GM19328 (cell line): Measurements from ENCODE around the gene DUSP7.
"Not testable (repeated sequence)": the region's sequence is repeated elsewhere in the genome, so short reads cannot be mapped to it uniquely, and the experiment has no call there.

Source experiments
- ATAC-seq: cut with Tn5 transposase; IDR thresholded peaks from one replicate; pipeline ENCODE4 v1.9.1; 2021; ENCODE audit warnings: mild to moderate bottlenecking, moderate library complexity; ENCODE audit not compliant: unreplicated experiment

The DUSP7 gene

DNA sequence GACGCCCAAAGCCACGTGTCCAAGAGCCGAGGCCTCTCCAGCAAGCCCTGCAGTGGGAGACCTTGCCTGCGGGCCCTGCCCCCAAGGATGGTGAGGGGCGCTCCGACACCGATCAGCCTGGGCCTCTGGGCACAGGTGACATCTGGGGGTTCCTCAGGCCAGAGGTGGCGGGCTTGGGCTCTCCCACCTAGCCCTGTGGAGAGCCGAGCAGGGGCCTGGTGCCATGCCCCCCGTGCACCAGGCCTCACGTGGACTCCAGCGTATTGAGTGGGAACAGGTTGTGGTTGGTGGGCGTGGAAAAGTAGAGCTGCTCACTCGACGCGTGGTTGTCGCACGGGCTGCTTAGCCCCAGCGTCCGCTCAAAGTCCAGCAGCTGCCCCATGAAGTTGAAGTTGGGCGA lies 5.8 kb downstream of the DUSP7 start:
- no peak for ATAC-seq

DNA sequence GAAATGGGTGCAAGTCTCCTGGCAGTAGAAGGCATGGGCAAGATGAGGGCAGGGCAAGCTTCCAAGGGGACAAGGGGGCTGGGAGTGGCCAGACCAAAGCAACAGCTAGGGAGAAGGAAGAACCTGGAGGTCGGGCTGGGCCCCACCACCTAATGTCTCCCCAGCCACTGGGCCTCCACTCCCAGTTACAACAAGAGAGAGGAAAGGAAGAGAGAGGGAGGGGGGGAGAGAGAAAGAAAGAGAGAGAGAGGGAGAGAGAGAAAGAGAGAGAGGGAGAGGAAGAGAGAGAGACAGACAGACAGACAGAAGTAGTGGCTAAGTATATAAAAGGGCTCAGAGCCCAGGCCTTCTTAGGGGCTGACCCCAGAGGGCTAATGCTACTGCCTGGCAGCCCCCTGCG lies 6.9 kb downstream of the DUSP7 start:
- no peak for ATAC-seq

DNA sequence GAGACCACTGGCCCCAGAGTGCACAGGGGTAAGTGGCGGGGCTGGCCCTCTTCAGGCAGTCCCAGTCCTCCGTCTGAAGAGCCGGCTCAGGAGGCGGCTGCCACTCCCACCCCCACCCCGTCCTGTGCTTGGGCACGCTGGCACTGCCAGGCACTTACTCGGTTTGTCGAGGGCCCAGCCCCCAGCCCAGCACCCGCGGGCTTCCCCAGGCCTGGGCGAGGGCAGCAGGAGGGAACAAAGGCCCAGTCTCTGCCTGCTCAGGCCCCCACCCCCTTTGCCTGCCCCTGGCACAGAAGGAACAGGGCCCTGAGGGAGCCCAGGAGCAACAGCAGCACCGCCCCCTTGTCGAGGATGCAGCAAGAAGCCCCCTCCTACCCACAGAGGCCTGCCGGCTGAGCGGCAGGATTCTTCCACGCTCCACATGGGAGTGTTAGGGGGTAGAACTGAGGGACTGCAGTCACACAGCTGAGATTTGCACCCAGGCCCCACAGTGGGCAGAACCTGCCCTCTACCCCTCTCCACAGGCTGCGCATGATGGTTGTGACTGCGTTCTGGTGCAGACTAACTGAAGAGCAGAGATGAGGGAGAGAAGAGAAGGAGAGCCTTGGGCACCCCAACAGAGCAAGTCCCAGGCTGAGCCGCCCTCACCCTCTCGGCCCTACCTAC lies 8.9 kb downstream of the DUSP7 start:
- ATAC-seq = no peak

DNA sequence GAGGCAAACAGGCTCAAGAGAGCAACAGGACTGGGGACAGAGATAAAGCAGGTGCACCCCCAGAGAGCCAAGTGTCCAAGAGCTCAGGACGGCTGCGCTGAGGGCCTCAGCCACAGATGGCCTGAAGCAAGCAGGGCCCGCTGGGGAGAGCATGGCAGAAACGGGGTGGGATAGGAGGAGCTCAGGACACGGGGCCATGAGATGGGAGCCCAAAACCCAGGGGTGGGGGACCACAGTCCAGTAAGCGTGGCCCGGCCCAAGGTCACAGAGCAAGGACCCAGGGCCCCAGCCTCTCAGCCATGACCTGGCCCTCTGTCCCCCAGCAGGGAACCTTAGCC lies 9.5 kb downstream of the DUSP7 start:
- ATAC-seq = no peak

DNA sequence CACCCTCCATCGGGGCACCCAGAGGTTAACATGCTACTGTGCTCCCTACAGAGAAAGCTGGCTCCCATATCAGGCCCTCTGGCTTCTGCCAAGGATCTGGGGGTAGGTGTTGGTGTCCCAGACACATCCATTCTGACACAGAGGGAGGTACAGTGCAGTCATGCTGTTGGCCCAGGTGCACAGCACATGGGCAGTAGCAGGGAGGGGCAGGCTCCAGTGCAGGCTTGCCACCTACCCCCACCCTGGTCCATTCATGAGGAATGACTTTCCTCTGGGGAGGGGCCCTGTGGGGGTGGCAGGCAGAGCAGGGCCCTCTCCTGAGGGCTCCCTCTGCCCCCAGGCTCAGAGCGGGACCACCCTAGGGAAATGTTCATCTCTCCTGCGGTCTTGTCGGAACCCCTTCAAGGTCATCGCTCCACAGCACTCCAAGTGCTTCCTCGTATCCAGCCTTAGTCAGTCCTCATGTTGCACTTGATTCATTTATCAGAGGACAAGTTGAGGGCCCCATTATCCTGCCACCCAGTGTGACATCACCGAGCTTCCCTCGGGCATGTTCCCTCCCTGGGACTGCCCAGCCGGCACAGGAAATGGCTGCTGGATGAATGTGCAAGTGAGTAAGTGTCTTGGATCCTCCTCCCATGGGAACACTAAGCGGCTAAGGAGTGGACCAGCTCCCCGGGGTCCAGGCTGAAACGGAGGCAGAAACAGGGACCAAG lies 10.0 kb downstream of the DUSP7 start:
- ATAC-seq = no peak

DNA sequence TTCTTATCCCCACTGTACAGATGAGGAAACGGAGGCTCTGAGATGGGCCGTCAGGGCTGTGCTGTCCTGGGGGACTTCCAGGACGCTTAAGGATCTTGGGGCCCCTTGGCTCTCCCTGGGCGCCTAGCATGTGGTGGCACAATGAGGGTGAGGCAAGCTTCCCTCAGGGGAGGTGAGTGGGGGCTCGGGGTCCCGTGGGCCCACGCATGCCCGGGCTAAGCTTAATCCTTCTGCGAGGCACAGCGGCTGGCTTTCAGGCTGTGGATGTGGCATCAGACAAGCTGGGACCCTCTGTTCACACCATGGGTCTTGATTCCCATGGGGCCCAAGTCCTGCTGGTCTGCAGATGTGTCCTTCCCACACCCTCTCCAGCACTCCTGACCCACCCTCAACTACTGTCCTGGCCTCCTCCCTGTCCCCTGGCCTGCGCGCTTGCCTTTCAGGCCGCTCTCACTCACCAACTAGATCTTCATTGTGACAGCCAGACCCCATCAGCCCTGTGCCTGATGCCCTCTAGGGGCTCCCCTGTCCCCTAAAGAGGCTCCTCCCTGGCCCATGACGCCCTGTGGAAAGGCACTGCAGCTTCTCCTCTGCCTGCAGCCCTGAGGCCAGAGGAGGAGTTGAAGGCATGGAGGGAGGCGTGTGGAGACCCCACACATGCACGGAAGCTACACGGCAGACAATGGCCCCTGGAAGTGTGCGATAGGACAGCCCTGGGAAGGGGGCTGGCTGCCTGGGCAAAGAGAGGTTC lies 11.3 kb downstream of the DUSP7 start:
- no peak for ATAC-seq

DNA sequence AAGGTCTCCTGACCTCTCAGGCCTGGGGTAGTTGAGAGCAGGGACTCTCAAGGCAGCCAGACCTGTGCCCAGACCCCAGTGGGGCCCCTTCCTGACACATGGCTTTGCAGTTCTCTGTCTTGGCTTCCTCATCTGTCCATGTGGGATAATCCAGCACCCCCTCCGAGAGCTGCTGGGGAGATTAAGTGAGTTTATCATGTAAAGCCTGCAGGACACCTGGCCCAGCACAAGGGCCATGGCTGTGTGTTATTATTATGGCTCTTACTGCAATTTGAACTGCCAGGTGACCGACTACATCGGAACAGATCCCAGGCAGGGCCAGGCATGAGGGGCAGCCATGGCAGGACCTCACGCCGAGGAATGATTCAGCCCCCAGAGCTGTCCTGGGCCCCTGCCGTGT lies 12.6 kb downstream of the DUSP7 start:
- no peak for ATAC-seq

DNA sequence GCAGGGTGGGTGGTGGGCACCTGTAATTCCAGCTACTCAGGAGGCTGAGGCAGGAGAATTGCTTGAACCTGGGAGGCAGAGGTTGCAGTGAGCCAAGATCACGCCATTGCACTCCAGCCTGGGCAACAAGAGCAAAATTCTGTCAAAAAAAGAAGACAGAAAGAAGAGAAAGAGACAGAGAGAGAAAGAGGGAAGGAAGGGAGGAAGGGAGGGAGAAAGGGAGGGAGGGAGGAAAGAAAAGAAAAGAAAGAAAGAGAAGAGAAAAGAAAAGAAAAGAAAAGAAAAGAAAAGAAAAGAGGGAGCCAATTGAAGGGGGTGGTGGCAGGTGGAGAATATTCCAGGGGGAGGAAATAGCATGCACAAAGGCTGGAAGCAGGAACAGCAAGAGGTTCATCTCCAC lies 13.3 kb downstream of the DUSP7 start:
- not testable (repeated sequence) for ATAC-seq

DNA sequence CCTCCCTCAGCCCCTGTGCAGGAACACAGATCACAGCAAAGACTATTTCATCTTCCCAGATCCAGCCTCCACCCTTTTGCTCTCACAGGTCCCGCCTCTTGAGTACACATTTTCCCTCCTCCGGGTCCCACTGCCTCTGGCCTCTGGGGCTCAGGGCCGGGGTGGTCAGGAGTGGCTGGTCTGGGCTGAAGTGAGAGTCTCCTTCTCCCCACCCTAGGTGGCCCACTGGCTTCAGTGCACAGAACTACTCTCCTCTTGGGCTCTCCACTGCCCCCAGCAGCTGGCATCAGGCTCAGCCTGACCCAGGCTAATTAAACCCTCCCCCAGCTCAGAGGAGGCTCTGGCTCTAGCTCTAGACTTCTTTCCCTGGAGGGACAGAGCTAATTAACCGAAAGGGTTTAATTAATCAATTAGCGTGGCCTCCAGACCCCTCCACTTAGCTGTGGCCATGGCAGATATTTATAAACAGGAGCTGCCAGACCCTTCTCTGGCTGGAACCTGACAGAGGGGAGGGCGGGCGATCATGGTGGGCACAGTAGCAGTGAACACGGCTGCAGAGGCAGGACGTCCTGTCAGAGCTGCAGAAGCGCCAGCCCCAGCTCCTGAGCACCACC lies 15.1 kb downstream of the DUSP7 start:
- ATAC-seq = no peak

DNA sequence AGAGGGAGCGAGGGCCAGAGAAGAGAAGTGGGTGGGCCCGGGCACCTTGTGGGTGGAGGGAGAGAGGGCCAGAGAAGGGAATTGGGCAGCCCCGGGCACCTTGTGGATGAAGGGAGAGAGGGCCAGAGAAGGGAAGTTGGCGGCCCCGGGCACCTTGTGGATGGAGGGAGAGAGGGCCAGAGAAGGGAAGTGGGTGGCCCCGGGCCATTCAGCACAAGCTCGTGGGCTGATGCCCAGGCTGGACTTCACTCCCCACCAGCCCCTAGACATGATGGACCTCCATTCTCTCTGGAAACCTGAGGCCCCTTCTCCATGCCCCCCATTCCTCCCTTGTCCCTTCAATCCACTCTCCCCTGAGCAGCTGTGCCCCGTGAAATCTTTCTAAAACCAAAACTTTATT lies 15.8 kb downstream of the DUSP7 start:
- ATAC-seq = no peak

DNA sequence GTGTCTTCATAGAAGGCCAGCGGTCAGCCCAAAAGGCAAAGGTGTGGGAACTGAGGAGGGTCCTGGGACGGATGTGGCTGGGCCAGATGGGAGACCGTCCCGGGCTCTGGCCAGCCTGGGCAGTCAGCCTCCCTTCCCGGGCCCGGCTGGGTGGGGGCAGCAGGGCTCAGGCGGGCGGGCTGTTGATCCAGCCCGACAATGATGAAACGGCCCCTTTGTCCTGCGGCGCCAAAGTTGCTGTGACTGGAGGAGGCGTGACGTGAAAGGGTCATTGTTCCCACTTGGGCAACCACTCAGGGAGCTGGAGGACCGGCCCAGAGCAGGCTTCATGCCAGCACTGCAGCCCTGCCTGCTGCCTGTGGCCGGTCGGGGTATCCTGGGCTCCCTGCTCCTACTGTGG lies 16.5 kb downstream of the DUSP7 start:
- ATAC-seq = no peak

DNA sequence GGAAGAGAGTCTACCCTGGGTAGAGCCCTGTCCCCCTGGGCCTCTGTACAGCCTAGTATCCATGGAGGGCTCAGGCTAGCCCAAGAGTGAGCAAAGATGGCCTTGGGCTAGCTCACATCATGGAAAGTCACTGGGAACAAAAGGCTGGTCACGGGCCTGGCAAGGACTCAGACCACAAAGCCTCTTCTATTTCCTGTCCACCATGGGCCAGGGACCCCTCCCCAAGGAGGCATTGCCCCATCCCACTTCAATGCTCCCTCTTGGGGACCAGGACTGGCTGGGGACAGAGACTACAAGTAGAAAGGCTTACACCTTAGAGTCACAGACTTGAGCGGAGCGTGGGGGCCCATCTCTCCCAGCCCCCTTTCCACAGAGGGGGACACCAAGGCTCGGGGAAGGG lies 16.9 kb downstream of the DUSP7 start:
- no peak for ATAC-seq

DNA sequence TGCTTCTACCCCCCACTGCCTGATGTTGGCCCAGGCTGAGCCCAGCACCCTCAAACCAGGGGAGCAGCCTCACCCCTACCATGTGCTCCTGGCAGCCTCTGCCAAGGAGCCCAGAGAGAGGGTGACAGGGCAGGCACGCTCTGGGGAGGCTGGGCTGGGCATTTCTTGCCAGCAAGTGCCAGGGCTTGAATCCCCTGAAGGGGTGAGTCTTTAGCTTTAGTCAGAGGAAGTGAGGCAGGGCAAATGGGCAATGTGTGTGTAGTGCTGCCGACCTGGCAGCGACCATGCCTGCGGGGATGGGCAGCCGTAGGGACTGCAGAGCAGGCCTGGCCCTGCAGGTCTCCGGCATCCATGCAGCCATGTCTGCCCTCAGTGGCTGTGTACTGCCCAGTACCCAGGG lies 18.1 kb downstream of the DUSP7 start:
- ATAC-seq = no peak

DNA sequence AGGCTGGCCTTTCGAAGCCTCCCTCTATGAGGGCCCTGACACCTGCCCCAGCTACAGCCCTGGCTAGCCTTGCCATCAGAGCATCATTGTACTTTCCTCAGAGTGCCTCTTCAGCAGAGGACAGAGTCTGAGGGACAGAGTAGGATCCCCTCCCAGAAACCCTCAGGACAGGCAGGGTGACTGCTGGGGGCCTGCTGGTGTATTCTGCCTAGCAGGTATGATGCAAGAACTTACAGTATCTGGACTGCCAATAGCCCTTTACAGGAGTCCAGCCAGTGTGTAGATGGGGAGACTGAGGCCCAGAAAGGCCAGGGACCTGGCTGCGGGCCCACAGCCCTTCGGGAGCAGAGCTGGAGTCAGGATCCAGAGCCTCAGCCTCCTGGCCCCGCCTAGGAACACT lies 19.1 kb downstream of the DUSP7 start:
- no peak for ATAC-seq

DNA sequence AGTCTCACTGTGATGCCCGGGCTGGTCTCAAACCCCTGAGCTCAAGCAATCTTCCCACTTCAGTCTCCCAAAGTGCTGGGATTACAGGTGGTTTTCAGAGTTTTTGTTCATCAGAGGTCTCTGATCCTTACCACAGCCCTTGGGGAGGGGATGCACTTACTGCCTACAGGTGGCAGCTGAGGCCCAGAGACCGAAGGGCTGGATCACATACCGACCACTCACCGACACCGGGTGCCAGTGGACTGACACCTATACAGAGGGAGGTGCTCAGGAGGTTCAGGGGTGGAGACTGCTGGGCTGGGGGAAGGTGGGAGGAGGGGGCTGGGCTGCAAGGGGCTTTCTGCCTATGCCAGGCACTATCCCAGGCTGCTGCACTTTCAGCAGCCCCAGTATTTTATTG lies 19.5 kb downstream of the DUSP7 start:
- ATAC-seq = no peak

DNA sequence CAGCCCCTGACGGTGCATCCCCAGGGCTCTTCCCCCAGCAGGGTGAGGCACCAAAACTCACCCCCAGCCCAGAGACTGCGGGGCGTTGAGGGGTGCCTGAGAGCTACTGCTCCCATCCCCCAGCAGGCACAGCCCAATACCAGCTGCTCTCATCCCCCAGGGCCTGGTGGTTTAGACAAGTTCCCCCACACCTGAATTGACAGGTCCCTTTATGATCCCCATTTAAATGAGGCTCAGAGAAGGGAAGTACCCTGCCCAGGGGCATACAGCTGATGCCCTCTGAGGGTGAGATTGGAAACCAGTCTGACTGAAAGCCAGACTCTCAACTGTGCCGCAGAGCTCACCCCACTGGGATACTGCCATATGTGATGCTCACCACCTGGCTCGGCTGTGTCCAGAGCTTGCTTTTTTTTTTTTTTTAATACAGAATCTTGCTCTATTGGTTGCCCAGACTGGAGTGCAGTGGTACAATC lies 20.1 kb downstream of the DUSP7 start:
- ATAC-seq = no peak

DNA sequence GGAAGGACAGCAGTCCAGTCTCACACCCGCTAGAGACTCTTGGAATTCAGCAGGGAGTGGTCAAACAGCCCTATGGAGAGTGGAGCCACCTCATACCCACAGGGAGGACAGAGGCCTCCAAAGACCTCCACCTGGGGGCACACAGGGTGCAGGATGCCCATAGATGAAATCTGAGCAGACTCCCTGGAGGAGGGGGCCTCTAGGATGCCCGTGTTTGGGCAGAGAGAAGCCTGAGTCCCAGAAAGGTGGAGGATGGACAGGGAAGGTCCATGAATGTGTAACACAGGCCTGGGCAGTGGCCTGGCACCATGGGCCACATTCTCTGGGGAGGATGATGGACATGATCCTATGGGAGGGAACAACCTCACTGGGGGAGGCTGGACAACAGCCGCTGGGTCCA lies 21.7 kb downstream of the DUSP7 start:
- ATAC-seq = no peak

DNA sequence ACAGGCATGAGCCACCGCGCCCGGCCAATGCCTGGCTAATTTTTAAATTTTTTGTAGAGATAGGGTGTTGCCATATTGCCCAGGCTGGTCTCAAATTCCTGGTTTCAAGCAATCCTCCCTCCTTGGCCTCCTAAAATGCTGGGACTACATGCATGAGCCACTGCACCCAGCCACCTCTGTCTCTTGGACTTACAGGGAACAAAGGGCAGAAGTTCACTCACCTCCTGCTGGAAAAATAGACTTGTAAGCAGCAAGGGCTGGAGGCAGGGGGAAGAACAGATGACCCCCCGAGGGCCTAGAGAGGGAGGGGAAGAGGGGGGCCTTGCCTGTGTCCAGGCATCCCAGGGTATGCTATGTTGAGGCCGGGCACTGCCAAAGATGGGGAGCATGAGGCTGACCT lies 22.2 kb downstream of the DUSP7 start:
- ATAC-seq = no peak

DNA sequence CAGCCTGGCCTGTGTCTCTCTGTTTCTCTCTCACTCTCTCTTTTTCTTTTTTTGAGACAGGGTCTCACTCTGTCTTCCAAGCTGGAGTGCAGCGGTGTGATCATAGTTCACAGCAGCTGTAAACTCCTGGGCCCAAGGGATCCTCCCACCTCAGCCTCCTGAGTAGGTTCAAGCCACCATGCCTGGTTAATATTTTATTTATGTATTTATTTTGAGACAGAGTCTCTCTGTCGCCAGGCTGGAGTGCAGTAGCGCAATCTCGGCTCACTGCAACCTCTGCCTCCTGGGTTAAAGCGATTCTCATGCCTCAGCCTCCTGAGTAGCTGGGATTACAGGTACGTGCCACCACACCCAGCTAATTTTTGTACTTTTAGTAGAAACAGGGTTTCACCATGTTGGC lies 22.6 kb downstream of the DUSP7 start:
- not testable (repeated sequence) for ATAC-seq

DNA sequence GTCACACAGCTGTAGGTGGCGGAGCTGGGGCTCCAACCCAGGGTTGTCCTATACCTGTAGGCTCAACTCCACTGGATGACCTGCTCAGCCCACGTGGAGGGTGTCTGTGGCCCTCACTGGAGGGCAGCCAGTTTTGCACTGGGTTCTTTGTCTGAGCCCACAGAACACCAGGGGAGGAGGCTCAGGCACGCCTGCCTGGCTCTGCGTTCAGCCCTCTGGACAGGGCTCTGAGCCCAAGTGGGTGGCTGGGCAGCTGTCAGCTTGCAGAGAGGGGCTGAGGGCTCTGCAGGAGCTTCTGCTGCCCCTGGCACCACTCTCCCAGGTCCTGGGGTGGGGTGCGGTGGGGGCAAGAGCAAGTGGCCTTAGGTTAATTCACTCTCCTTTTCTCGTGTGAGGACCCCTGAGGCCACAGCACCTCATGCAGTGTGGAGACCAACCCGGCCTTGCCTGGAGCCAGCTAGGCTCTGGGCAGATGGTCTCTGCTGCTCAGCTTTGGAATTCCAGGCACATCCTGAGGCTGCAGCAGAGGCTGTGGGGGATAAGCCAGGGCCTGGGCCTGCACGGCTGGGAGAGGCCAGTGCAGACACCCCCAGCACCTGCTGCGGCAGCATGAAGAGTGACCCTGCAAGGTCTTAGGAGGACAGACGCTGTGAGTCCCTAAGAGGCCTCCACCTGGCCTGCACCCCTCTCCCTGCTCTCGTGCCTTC lies 23.5 kb downstream of the DUSP7 start:
- no peak for ATAC-seq

DNA sequence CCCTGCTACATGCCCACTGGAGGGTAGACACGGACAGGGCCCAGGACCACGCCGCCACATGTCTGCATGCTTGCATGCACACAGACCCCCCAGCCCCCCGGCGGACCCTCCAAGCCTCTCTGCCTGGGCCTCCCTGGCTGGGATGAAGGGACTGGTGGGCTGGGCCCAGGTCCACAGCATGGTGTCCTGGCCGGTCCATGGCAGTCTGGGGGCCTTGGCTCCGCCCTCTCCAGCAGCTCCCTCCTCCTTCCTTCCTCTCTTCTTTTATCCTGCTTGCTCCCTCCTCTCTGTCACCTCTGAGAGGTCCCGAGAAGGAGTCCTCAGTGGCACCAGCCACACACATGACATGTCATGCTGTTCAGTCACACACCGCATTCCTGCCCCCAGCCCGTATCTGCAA lies 24.5 kb downstream of the DUSP7 start:
- ATAC-seq = no peak
